ENCODE measurements around the gene MYCL.

MYCL gene

DNA sequence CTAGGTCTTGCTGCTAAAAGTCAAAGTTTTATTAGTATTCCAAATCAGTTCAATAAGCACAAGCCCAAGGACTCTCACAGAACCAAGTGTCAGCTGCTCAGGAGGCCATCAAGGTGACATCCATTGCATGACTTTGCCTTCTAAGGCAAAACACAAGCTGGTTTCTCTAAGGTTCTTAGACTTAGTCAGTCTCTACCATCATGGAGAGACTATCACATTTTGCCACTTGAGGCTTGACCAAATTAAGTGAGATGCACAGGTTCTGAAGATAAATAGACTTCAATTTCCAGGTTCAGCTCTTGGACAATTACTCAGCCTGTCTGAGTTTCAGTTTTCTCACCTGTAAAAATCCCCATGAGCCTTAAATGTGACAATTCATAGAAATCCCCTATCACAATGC, 47.4 kb downstream of the MYCL start:
- Histone ChIP-seq H3K4me3 (ENCODE audit: low read length) (no peak overlapping the region), H3K4me1 (ENCODE audit: control insufficient read depth, insufficient read depth, low read length) (no peaks in the 10 kb centered on the region), H3K36me3 (ENCODE audit: control insufficient read depth, insufficient read depth, low read length) (peaks cover 4% of the 10 kb centered on the region), H3K27ac (ENCODE audit: low read depth, low read length) (no peak overlapping the region), H3K27me3 (ENCODE audit: control insufficient read depth, insufficient read depth, low read length) (no peaks in the 10 kb centered on the region), H3K9ac (ENCODE audit: low read length) (no peak overlapping the region)

DNA sequence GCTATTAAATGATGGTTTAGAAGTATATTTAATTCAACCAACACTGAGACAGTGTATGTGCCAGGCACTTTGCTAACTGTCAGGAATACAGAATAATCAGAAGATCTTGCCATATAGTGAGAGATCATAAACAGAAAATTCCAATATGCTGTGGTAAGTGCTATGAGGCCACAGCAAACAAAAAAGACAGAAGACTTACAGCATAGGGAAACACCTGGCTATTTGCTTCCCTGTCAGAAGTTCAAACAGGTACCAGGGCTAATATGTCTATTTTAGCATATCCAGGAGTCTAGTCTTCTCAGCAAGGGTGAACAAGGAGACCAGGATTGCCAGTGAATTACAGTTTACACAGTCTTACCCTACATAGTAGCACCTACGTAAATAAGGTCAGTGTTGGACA, 48.8 kb downstream of the MYCL start:
- H3K4me3 ChIP-seq (ENCODE audit: low read length): no peak overlapping the region
- no peak overlapping the region for H3K27ac ChIP-seq (ENCODE audit: low read depth, low read length)
- no peaks in the 10 kb centered on the region for H3K4me1 ChIP-seq (ENCODE audit: control insufficient read depth, insufficient read depth, low read length)
- peaks cover 4% of the 10 kb centered on the region for H3K36me3 ChIP-seq (ENCODE audit: control insufficient read depth, insufficient read depth, low read length)
- no peak overlapping the region for H3K9ac ChIP-seq (ENCODE audit: low read length)
- H3K27me3 ChIP-seq (ENCODE audit: control insufficient read depth, insufficient read depth, low read length): no peaks in the 10 kb centered on the region

DNA sequence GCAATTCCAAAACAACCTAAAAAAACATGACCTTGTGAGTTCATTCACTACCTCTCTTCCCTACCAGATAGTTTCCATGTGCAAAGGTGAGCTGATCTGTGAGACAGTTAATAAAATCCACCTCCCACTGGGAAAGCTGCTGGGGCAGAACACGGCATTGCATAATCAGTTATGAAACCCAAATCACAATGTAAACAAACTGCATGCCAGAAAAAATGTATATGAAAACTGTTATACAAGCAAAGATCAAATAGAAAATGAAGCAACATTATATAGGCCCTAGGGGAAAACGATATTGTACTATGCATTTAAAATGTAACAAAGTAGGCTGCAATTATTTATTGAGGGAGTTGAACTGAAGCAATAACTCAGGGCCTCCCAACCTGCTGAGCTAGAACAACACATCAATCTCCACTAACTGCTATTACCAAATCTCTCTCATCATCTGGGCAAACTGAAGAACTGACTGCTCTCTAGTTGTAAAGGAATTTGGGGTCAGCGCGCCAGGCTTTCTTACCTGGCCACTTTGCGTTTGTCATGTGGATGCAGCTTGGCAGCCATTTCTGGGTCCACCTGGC, 49.4 kb downstream of the MYCL start:
- H3K9ac ChIP-seq (ENCODE audit: low read length): no peak overlapping the region
- no peak overlapping the region for H3K4me3 ChIP-seq (ENCODE audit: low read length)
- H3K27me3 ChIP-seq (ENCODE audit: control insufficient read depth, insufficient read depth, low read length): no peaks in the 10 kb centered on the region
- H3K4me1 ChIP-seq (ENCODE audit: control insufficient read depth, insufficient read depth, low read length): no peaks in the 10 kb centered on the region
- H3K36me3 ChIP-seq (ENCODE audit: control insufficient read depth, insufficient read depth, low read length): peaks cover 4% of the 10 kb centered on the region
- H3K27ac ChIP-seq (ENCODE audit: low read depth, low read length): no peak overlapping the region

DNA sequence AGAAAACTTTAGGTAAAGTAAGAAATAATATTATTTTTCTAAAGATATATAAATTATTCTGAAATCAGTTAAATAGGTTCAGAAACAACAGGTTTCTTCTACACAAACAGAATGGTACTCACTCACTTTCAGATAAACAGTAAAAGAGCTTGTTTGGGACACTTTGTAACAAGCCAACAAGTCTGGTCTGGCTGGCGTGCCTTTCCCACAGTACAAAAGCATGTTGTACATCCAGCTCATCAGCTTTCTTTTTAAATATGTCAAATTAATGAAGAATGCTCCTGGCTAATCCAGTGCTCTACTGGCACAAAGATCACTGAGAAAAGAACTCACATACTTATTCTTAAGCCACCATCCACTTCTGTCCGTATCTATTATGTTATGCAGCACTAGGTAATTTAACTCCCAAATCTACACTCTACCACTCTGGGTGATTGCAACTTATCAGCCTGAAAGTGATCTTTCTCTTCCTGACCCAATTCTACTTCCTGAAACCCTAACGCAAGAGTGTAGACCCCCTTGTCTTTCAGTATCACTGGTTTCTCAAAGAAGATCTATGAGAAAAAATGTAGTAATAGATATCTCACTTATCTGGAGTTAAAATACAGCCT, 51.0 kb downstream of the MYCL start:
- Histone ChIP-seq H3K4me3 (ENCODE audit: low read length) (no peak overlapping the region), H3K9ac (ENCODE audit: low read length) (no peak overlapping the region), H3K27me3 (ENCODE audit: control insufficient read depth, insufficient read depth, low read length) (no peaks in the 10 kb centered on the region), H3K4me1 (ENCODE audit: control insufficient read depth, insufficient read depth, low read length) (peaks cover 4% of the 10 kb centered on the region), H3K36me3 (ENCODE audit: control insufficient read depth, insufficient read depth, low read length) (peaks cover 4% of the 10 kb centered on the region), H3K27ac (ENCODE audit: low read depth, low read length) (no peak overlapping the region)

DNA sequence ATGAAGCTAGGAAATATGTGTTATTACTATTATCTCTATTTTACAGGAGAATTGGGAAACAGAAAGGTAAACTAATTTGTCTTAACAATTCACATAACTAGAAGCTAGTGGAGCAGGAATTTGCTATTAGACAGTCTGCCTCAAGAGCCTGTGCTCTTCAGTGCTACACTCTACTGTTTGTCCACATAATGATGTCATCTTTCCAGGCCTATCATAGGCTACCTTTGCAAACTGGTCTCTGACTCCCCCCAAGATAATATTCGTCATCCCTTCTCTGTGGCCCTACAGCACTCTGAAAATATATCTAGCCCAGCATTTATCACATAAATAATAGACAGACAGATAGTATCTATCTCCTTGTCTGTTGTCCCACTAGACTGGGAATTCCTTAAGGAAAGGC, 52.5 kb downstream of the MYCL start:
- no peak overlapping the region for H3K4me3 ChIP-seq (ENCODE audit: low read length)
- peaks cover 9% of the 10 kb centered on the region for H3K4me1 ChIP-seq (ENCODE audit: control insufficient read depth, insufficient read depth, low read length)
- H3K36me3 ChIP-seq (ENCODE audit: control insufficient read depth, insufficient read depth, low read length): peaks cover 6% of the 10 kb centered on the region
- H3K27me3 ChIP-seq (ENCODE audit: control insufficient read depth, insufficient read depth, low read length): no peaks in the 10 kb centered on the region
- no peak overlapping the region for H3K27ac ChIP-seq (ENCODE audit: low read depth, low read length)
- H3K9ac ChIP-seq (ENCODE audit: low read length): no peak overlapping the region

DNA sequence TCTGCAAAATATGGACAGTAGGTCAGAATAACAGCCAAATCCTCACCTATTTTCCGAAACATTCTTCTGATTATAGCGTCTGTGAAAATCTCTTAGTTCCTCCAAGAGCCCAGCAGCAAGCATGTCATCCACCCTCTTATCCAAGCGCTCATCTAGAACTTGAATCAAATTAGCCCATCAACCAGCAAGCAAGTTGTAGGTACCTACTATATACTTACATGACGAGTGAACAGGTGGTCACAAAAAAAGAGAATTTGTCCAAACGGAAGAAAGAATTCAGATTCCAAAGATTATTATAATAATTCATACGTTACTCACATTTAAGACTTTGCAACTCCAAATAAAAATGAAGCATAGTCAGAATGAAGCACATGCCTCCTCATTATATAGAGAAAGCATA, 53.8 kb downstream of the MYCL start:
- H3K4me3 ChIP-seq (ENCODE audit: low read length): no peak overlapping the region
- H3K9ac ChIP-seq (ENCODE audit: low read length): no peak overlapping the region
- H3K36me3 ChIP-seq (ENCODE audit: control insufficient read depth, insufficient read depth, low read length): peaks cover 4% of the 10 kb centered on the region
- H3K27ac ChIP-seq (ENCODE audit: low read depth, low read length): no peak overlapping the region
- peaks cover 9% of the 10 kb centered on the region for H3K4me1 ChIP-seq (ENCODE audit: control insufficient read depth, insufficient read depth, low read length)
- H3K27me3 ChIP-seq (ENCODE audit: control insufficient read depth, insufficient read depth, low read length): no peaks in the 10 kb centered on the region

DNA sequence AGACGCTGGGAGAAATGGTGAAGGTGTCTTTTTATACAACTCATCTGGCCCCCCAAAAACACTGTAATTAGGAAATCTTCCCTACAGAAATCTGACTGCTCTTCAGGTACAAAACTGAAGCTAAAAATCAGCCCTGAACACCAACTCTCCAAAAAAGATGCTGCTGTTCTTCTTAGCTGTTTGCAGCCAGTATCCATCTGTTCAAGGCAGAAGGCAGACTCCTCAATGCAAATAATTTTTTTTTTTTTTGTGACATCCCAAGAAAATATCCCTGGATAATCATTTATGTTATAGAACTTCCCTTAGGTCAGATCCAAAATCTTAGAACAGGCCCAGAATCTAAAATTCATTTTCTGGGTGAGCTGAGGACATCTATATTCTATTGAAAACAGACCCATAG, 54.9 kb downstream of the MYCL start:
- no peak overlapping the region for H3K4me3 ChIP-seq (ENCODE audit: low read length)
- H3K4me1 ChIP-seq (ENCODE audit: control insufficient read depth, insufficient read depth, low read length): peaks cover 9% of the 10 kb centered on the region
- H3K27ac ChIP-seq (ENCODE audit: low read depth, low read length): no peak overlapping the region
- no peaks in the 10 kb centered on the region for H3K27me3 ChIP-seq (ENCODE audit: control insufficient read depth, insufficient read depth, low read length)
- peaks cover 4% of the 10 kb centered on the region for H3K36me3 ChIP-seq (ENCODE audit: control insufficient read depth, insufficient read depth, low read length)
- H3K9ac ChIP-seq (ENCODE audit: low read length): no peak overlapping the region

DNA sequence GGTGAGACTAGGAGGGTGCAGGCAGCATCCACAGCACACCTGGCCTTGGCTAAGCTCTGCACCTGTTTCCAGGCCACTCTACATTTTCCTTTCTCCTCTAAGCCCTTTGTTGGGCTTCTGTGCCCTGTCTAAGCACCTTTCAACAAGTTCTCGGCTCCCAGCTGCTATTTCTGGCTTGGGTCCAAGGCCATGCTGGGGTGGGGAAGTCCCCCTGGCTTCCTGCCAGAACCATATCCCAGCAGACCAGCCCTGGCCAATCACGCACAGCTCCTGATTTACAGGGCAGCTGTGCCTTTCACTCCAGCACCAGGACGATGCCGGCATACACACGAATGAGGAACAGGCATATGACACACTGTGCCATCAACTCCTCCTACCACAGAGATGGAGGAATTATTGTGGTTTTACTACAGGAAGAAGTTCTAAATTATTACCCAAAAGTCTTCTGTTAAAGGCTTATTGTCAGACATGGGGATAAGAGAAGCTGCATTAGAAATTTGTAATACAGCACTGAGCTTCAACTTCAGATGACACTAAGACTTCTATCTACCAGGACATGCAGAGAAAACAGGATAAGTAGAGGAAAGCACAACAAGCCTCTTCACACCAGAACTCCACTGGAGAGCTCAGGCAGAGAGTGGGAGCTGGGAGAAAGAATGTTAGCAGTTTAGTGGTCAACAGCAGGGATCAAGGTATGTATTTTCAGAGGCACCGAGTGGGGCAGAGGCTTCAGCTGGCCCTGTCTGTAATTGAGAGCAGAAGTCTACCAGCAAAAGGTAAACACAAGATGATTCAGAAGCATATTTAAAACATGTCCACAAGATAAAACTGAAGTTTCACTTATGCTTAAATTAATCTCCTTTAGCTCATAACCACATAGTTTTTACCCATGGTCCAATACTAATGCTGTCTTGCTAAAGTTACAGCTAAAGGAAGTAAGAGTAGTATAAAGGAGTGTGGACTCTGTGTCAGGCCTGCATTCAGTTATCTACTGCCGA, 55.8 kb downstream of the MYCL start:
- peak overlapping the region; percentile 16 for H3K4me3 ChIP-seq (ENCODE audit: low read length)
- no peak overlapping the region for H3K27ac ChIP-seq (ENCODE audit: low read depth, low read length)
- H3K36me3 ChIP-seq (ENCODE audit: control insufficient read depth, insufficient read depth, low read length): peaks cover 4% of the 10 kb centered on the region
- no peak overlapping the region for H3K9ac ChIP-seq (ENCODE audit: low read length)
- peaks cover 9% of the 10 kb centered on the region for H3K4me1 ChIP-seq (ENCODE audit: control insufficient read depth, insufficient read depth, low read length)
- no peaks in the 10 kb centered on the region for H3K27me3 ChIP-seq (ENCODE audit: control insufficient read depth, insufficient read depth, low read length)
